HCT116 (cell line): Measurements from ENCODE around the gene APELA. TPM values are rescaled to one million over a fixed set of nuclear protein-coding genes. Genes with fewer than 3 reads are reported as not detected.

Experiments used
- ATAC-seq: fragments of 200-7000 bp; cut with Tn5 transposase; 2 replicates; pipeline ENCODE4 v1.9.1; 2020; ENCODE audit warnings: mild to moderate bottlenecking, moderate library complexity
- BruUV-seq: library from RNA; stranded (reverse); fragments of 400-500 nt; replicated peaks from 2 replicates; lab custom pipeline; 2021; lab: Mats Ljungman, UMichigan
- CTCF ChIA-PET: fragments of 300-600 bp; sonication (Branson Sonifier 250); formaldehyde crosslinking; loops from one replicate; lab custom pipeline; 2021; ENCODE audit warnings: antibody characterized with exemption; lab: Charles Lee
- POLR2A ChIA-PET: fragments of 300-600, 350-600 bp; sonication (Branson Sonifier 250); formaldehyde crosslinking; loops from one replicate; lab custom pipeline; 2021; ENCODE audit warnings: antibody characterized with exemption; lab: Charles Lee
- RAD21 ChIA-PET, 2 experiments: fragments of 300-600 bp; sonication (Branson Sonifier 250); formaldehyde crosslinking; loops; one replicate each; lab custom pipeline; 2023; ENCODE audit warnings: low total read pairs in 2 of 2; ENCODE audit not compliant: uncharacterized antibody in 2 of 2, unreplicated experiment in 2 of 2, low non-redundant PET in 1 of 2; lab: Charles Lee
- DNase-seq: peaks from one replicate; pipeline ENCODE4 v3.0.0-alpha.2; 2010; ENCODE audit warnings: low read depth, low spot score
- H2AFZ ChIP-seq: fragments of 200-600 bp; shearing (Covaris generic), sonication (generic); 2 replicates; pipeline ENCODE4 v1.6.1; 2017; ENCODE audit warnings: low read depth, mixed run types, mixed read lengths, antibody characterized with exemption, low read length; ENCODE audit not compliant: poor library complexity, severe bottlenecking
- H3K27ac ChIP-seq: 2 replicates; pipeline ENCODE4 v1.5.1; 2012; ENCODE audit warnings: low read depth, low read length
- H3K27me3 ChIP-seq: fragments of 200-600 bp; sonication (generic); 2 replicates; pipeline ENCODE4 v1.6.1; 2016; ENCODE audit warnings: mixed run types, low read length, mixed read lengths; ENCODE audit not compliant: insufficient read depth
- H3K36me3 ChIP-seq, 2 experiments: fragments of 200-500 bp in 1 of 2; fragments of 200-600 bp in 1 of 2; sonication (Bioruptor generic) in 1 of 2; sonication (generic) in 1 of 2; 2 replicates each; pipeline versions ENCODE4 v1.5.1 to v1.6.1; 2014 to 2016; ENCODE audit warnings: low read length in 2 of 2, inconsistent platforms in 1 of 2, mixed read lengths in 1 of 2, mixed run types in 1 of 2; ENCODE audit not compliant: insufficient read depth in 2 of 2, control insufficient read depth in 1 of 2
- H3K4me1 ChIP-seq, 2 experiments: fragments of 200-600 bp in 1 of 2; sonication (generic) in 1 of 2; 2 replicates each; pipeline versions ENCODE4 v1.5.1 to v1.6.1; 2012 to 2017; ENCODE audit warnings: low read length in 2 of 2, inconsistent platforms in 1 of 2, mild to moderate bottlenecking in 1 of 2, mixed read lengths in 1 of 2, mixed run types in 1 of 2, moderate library complexity in 1 of 2; ENCODE audit not compliant: insufficient read depth in 2 of 2, control insufficient read depth in 1 of 2
- H3K4me2 ChIP-seq: fragments of 200-600 bp; sonication (generic); 2 replicates; pipeline ENCODE4 v1.6.1; 2017; ENCODE audit warnings: mixed run types, low read length, mixed read lengths
- H3K4me3 ChIP-seq, 2 experiments: fragments of 200-600 bp in 1 of 2; sonication (generic) in 1 of 2; replicated peaks in 1 of 2; 2 replicates each; pipeline ENCODE4 v1.5.1; 2011 to 2016; ENCODE audit warnings: low read length in 2 of 2, control low read depth in 1 of 2, low read depth in 1 of 2, mild to moderate bottlenecking in 1 of 2, mixed read lengths in 1 of 2, mixed run types in 1 of 2
- H3K79me2 ChIP-seq: fragments of 200-600 bp; sonication (generic); 2 replicates; pipeline ENCODE4 v1.6.1; 2017; ENCODE audit warnings: mild to moderate bottlenecking, mixed run types, low read length, moderate library complexity, mixed read lengths; ENCODE audit not compliant: insufficient read depth
- H3K9ac ChIP-seq: fragments of 200-600 bp; sonication (generic); 2 replicates; pipeline ENCODE4 v1.6.1; 2016; ENCODE audit warnings: low read length, mixed read lengths
- H3K9me2 ChIP-seq: fragments of 200-600 bp; sonication (generic), shearing (Covaris generic); 2 replicates; pipeline ENCODE4 v1.6.1; 2017; ENCODE audit warnings: mixed run types, mild to moderate bottlenecking, moderate library complexity; ENCODE audit not compliant: insufficient read depth
- H3K9me3 ChIP-seq, 2 experiments: fragments of 200-500 bp in 1 of 2; fragments of 200-600 bp in 1 of 2; sonication (Bioruptor generic) in 1 of 2; sonication (generic) in 1 of 2; 2 replicates each; pipeline ENCODE4 v1.6.1; 2014 to 2017; ENCODE audit warnings: low read length in 2 of 2, mixed read lengths in 2 of 2, inconsistent platforms in 1 of 2, low read depth in 1 of 2, mild to moderate bottlenecking in 1 of 2, mixed run types in 1 of 2, moderate library complexity in 1 of 2; ENCODE audit not compliant: control insufficient read depth in 1 of 2, insufficient read depth in 1 of 2
- H4K20me1 ChIP-seq: fragments of 200-600 bp; sonication (generic), shearing (Covaris generic); 2 replicates; pipeline ENCODE4 v1.6.1; 2017; ENCODE audit warnings: mixed run types, mild to moderate bottlenecking, moderate library complexity; ENCODE audit not compliant: insufficient read depth
- ATF3 ChIP-seq: IDR thresholded peaks from 2 replicates; pipeline ENCODE4 v1.6.1; 2012
- CBX3 ChIP-seq: IDR thresholded peaks from 2 replicates; pipeline ENCODE4 v1.6.1; 2012; ENCODE audit warnings: low read depth
- CEBPB ChIP-seq: IDR thresholded peaks from 2 replicates; pipeline ENCODE4 v1.6.1; 2012; ENCODE audit warnings: low read depth
- CTCF ChIP-seq, 3 experiments: fragments of 200-600 bp in 1 of 3; sonication (generic) in 1 of 3; IDR thresholded peaks in 2 of 3; conservative IDR thresholded peaks in 1 of 3; 2 replicates each; pipeline ENCODE4 v1.5.1; 2012 to 2017; ENCODE audit warnings: low read depth in 2 of 3, low read length in 2 of 3, antibody characterized with exemption in 1 of 3, borderline replicate concordance in 1 of 3, control low read depth in 1 of 3, mild to moderate bottlenecking in 1 of 3, mixed read lengths in 1 of 3, mixed run types in 1 of 3, moderate library complexity in 1 of 3; ENCODE audit not compliant: insufficient read depth in 1 of 3
- EGR1 ChIP-seq: IDR thresholded peaks from 2 replicates; pipeline ENCODE4 v1.6.1; 2012; ENCODE audit warnings: low read depth
- FOSL1 ChIP-seq: IDR thresholded peaks from 2 replicates; pipeline ENCODE4 v1.6.1; 2012; ENCODE audit warnings: low read depth
- JUND ChIP-seq: IDR thresholded peaks from 2 replicates; pipeline ENCODE4 v1.6.1; 2012
- POLR2A ChIP-seq: IDR thresholded peaks from 2 replicates; pipeline ENCODE4 v1.7.0; 2011; ENCODE audit warnings: borderline replicate concordance; ENCODE audit not compliant: insufficient read depth, insufficient read length; ENCODE audit errors: extremely low read depth
- POLR2AphosphoS5 ChIP-seq: IDR thresholded peaks from 2 replicates; pipeline ENCODE4 v1.6.1; 2011; ENCODE audit warnings: mild to moderate bottlenecking, low read depth, low read length, moderate library complexity
- RAD21 ChIP-seq: IDR thresholded peaks from 2 replicates; pipeline ENCODE4 v1.6.1; 2012; ENCODE audit warnings: low read depth, mild to moderate bottlenecking
- SIN3A ChIP-seq: IDR thresholded peaks from 2 replicates; pipeline ENCODE4 v1.6.1; 2012; ENCODE audit warnings: low read depth
- TCF7L2 ChIP-seq: IDR thresholded peaks from 2 replicates; pipeline ENCODE4 v1.7.0; 2011; ENCODE audit warnings: borderline replicate concordance, inconsistent platforms; ENCODE audit not compliant: insufficient read depth, insufficient read length; ENCODE audit errors: extremely low read depth
- ZFX ChIP-seq: fragments of 450-650 bp; IDR thresholded peaks from 2 replicates; pipeline ENCODE4 v1.6.1; 2017
- ZNF274 ChIP-seq: fragments of 200-500 bp; sonication (Bioruptor generic); IDR thresholded peaks from 2 replicates; pipeline ENCODE4 v1.6.1; 2014; ENCODE audit warnings: mild to moderate bottlenecking, low read depth, low read length, inconsistent platforms
- intact Hi-C: fragments of 100-400 bp; cut with micrococcal nuclease; formaldehyde crosslinking; loops from 2 replicates; pipeline ENCODE4 v1.10.0; 2022
- total RNA-seq: library from RNA; stranded (reverse); gene quantifications from one replicate; pipeline ENCODE4 v1.2.1, GENCODE V29; 2021; ENCODE audit not compliant: unreplicated experiment
- TF ChIP-seq, protein P1 (sequence below): IDR thresholded peaks from 2 replicates; pipeline ENCODE4 v1.6.1; 2012; ENCODE audit warnings: low read depth

APELA gene
- total RNA-seq, 1 experiment from 2014 or later: not detected

- H3K4me3 ChIP-seq: no peak overlapping the region
- H3K9me3 ChIP-seq: no peaks in the 10 kb centered on the region
- no peaks in the 10 kb centered on the region for H3K9me2 ChIP-seq
- no peaks in the 10 kb centered on the region for H3K4me1 ChIP-seq
- DNase-seq: no peak
- H3K36me3 ChIP-seq: no peaks in the 10 kb centered on the region
- H3K9ac ChIP-seq: no peak overlapping the region
- no TSS peak for BruUV-seq
- no peaks in the 10 kb centered on the region for H4K20me1 ChIP-seq
- no peak overlapping the region for H3K4me2 ChIP-seq
- ChIA-PET POLR2A (no interaction called here), CTCF (no interaction called here), RAD21 (no interaction called here)
- H3K27ac ChIP-seq: no peak overlapping the region
- ATAC-seq: no peak
- intact Hi-C loops: no loop called here
- H2AFZ ChIP-seq: no peak overlapping the region
- H3K79me2 ChIP-seq: no peaks in the 10 kb centered on the region
- no peaks in the 10 kb centered on the region for H3K27me3 ChIP-seq
- TF ChIP-seq ZNF274: no peak
- no peak for TF ChIP-seq JUND
- TF ChIP-seq ATF3: no peak
- no peak for TF ChIP-seq SIN3A
- no peak for TF ChIP-seq EGR1
- no peak for TF ChIP-seq FOSL1
- TF ChIP-seq CBX3: no peak
- no peak for TF ChIP-seq CEBPB
- TF ChIP-seq, protein P1, sequence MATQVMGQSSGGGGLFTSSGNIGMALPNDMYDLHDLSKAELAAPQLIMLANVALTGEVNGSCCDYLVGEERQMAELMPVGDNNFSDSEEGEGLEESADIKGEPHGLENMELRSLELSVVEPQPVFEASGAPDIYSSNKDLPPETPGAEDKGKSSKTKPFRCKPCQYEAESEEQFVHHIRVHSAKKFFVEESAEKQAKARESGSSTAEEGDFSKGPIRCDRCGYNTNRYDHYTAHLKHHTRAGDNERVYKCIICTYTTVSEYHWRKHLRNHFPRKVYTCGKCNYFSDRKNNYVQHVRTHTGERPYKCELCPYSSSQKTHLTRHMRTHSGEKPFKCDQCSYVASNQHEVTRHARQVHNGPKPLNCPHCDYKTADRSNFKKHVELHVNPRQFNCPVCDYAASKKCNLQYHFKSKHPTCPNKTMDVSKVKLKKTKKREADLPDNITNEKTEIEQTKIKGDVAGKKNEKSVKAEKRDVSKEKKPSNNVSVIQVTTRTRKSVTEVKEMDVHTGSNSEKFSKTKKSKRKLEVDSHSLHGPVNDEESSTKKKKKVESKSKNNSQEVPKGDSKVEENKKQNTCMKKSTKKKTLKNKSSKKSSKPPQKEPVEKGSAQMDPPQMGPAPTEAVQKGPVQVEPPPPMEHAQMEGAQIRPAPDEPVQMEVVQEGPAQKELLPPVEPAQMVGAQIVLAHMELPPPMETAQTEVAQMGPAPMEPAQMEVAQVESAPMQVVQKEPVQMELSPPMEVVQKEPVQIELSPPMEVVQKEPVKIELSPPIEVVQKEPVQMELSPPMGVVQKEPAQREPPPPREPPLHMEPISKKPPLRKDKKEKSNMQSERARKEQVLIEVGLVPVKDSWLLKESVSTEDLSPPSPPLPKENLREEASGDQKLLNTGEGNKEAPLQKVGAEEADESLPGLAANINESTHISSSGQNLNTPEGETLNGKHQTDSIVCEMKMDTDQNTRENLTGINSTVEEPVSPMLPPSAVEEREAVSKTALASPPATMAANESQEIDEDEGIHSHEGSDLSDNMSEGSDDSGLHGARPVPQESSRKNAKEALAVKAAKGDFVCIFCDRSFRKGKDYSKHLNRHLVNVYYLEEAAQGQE: no peak
- no peak for TF ChIP-seq CTCF (IDR thresholded peaks at IDR 0.05 in 2 of 3, conservative IDR thresholded peaks at IDR 0.05 in 1 of 3; ENCODE audit: borderline replicate concordance in 1 of 3, insufficient read depth in 1 of 3, low read depth in 2 of 3, low read length in 2 of 3)
- TF ChIP-seq ZFX: no peak
- no peak for TF ChIP-seq RAD21
- no peak for TF ChIP-seq POLR2A
- TF ChIP-seq TCF7L2: no peak
- no peak for TF ChIP-seq POLR2AphosphoS5
Measured at GRCh38 chr4:164846566-164846965, 30.4 kb upstream of the APELA start.
